GM12873 (cell line): Measurements from ENCODE around the gene THSD4.

Experiments
- CTCF ChIP-seq: IDR thresholded peaks from 2 replicates; pipeline ENCODE4 v1.5.1; 2012; ENCODE audit warnings: low read depth, mild to moderate bottlenecking, moderate library complexity, low read length, control low read depth; ENCODE audit not compliant: insufficient read depth; ENCODE audit errors: missing control alignments

THSD4 gene

DNA sequence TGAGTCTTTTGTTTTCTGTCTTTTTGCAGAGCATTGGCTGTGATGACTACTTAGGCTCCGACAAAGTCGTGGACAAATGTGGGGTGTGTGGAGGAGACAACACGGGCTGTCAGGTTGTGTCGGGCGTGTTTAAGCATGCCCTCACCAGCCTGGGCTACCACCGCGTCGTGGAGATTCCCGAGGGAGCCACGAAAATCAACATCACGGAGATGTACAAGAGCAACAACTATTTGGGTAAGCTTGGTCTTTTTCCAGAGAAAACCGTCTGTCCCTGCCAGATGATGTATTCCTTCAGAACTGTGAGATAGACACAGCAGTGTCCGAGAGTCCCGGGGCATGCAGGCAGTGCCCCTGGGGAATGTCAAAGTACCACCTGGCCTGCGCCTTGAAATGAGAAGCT, 545.2 kb downstream of the THSD4 start:
- TF ChIP-seq CTCF = no peak

DNA sequence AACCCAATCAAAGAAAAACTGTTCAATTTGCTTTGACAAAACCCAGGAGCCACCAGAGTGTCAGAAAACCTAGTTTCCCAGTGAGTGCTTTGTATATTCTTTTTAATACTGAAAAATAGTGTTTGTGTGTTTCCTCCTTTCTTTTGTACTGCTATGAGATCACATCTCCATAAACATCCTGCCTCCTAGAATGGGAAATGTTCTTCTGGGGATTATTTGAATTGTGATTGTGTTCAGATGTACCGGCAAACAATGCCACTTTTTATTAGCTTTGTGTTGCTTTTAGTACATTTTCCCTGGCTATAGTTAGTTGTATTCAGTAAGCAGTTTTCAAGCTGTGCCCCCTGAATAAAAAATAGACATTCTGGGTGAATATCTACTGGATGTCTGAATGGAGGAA, 547.0 kb downstream of the THSD4 start:
- TF ChIP-seq CTCF = no peak

GRCh38 chr15:71664622-71665021, 549.4 kb downstream of the THSD4 start:
- TF ChIP-seq CTCF = no peak

DNA sequence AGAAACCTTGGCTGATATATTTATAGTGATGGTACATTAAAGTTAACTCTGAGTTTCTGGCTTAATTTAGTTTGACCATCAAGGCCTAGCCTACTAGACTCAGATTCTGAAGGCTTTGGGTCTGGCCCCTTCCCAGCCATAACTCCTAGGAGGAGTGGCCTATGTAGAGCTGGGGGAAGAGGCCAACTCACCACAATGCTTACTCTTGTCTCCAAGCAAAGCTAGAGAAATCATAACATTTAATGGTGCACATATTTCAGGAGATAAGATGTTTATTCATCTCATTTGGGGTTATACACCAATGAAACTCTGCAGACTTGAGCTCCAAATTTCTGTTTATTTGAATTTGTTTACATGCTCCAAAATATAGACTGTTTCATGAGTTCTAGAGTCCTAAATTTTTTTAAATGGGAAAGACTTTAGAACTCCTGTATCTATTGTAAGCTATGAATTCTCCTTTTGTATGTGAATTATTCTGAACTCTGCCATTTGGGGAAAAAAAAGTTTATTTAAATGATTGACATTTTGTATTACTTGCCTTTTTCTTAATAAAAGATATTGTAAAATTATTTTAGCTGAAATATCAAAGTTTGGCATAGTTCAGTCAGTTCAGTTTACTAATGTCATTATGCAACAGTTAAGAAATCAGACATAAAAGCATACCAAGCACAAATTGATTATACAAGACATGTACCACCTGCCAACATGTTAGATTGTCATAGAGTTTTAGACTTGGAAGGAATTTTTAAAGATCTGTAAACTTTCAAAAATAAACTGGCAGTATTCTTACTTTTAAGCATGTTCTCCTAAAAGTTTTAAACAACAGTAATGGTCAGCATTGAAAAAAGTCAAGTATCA, 551.7 kb downstream of the THSD4 start:
- no peak for TF ChIP-seq CTCF

DNA sequence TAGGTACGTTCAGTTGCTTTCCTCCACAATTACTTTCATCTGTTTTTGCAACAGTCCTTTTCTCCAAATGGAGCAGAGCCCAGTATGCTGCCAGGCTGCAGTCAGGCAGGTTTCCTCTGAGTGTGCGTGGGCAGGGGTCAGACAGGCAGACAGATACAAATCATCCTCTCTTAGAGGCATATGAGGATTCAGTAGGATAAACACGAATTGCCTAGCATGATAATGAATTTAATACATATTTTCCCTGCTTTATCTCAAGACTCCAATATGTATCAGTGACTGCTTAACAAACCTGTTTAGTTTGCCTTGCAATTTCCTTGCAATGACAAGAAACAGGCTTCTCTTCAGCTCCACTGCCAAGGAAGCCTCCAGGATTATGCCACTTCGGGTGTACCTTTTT, 554.4 kb downstream of the THSD4 start:
- no peak for TF ChIP-seq CTCF

DNA sequence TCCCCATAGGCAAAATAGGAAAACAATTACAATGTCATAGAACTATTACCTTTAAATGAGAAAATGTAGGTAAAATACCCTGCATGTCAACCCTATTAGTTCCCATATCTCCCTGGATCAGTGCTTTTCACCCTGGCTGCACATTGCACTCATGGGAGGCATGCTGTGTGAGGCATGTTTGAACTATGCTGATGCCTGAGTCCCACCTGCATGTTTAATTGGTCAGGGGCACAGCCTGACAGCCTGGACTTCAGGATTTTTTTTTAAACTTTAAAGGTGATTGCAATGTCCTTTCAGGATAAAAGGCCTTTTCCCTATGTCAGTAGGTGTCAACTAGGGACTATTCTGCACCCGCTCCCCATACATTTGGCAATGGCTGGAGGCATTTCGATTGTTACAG, 559.1 kb downstream of the THSD4 start:
- TF ChIP-seq CTCF = no peak

GRCh38 chr15:71677352-71677751, 562.1 kb downstream of the THSD4 start:
- no peak for TF ChIP-seq CTCF
